HepG2 (cell line): ENCODE measurements around the gene CDC42BPG. TPM values are rescaled to one million over a fixed set of nuclear protein-coding genes. Genes with fewer than 3 reads are reported as not detected.

Experiments used
- ATAC-seq: fragments of 200-7000 bp; cut with Tn5 transposase; 3 replicates; pipeline ENCODE4 v1.9.1; 2020; ENCODE audit warnings: mild to moderate bottlenecking, moderate library complexity
- BruUV-seq: library from RNA; stranded (reverse); fragments of 400-500 nt; replicated peaks from 2 replicates; lab custom pipeline; 2021; lab: Mats Ljungman, UMichigan
- CTCF ChIA-PET: fragments of 300-600 bp; formaldehyde crosslinking; extraction: SDS; loops from one replicate; lab custom pipeline; 2021; ENCODE audit warnings: low total read pairs, inconsistent platforms, low intra/inter-chr PET ratio; lab: Yijun Ruan, JAX
- POLR2A ChIA-PET: fragments of 350-600 bp; sonication (Branson Sonifier 250); formaldehyde crosslinking; loops from one replicate; lab custom pipeline; 2020; ENCODE audit warnings: antibody characterized with exemption, inconsistent platforms; lab: Yijun Ruan, JAX
- DNase-seq: peaks from one replicate; pipeline ENCODE4 v3.0.0-alpha.2; 2015; ENCODE audit warnings: low spot score
- FAIRE-seq: peaks from 3 replicates; lab custom pipeline; 2011; peaks lifted over from hg19 to GRCh38; lab: Jason Lieb, UNC
- H2AFZ ChIP-seq: one replicate; pipeline ENCODE4 v1.6.1; 2011; ENCODE audit warnings: low read length, inconsistent platforms
- H3K27ac ChIP-seq: fragments of 300-600 bp; 3 replicates; pipeline ENCODE4 v1.8.0; 2011; ENCODE audit warnings: mixed run types, mild to moderate bottlenecking, mixed read lengths, low read length, inconsistent platforms; ENCODE audit not compliant: insufficient read depth; ENCODE audit errors: extremely low read length
- H3K27me3 ChIP-seq, 2 experiments: fragments of 200-600 bp in 1 of 2; 2 replicates in 1 of 2; 3 replicates in 1 of 2; pipeline versions ENCODE4 v1.6.0 to v1.8.0; 2011; ENCODE audit warnings: low read length in 2 of 2, mild to moderate bottlenecking in 2 of 2, moderate library complexity in 2 of 2, inconsistent platforms in 1 of 2; ENCODE audit not compliant: insufficient read depth in 2 of 2, control insufficient read depth in 1 of 2
- H3K36me3 ChIP-seq, 2 experiments: fragments of 200-600 bp in 1 of 2; replicated peaks in 1 of 2; 2 replicates in 1 of 2; 3 replicates in 1 of 2; pipeline versions ENCODE4 v1.5.1 to v1.8.0; 2011; ENCODE audit warnings: low read length in 2 of 2, inconsistent platforms in 1 of 2; ENCODE audit not compliant: insufficient read depth in 2 of 2, control insufficient read depth in 1 of 2
- H3K4me1 ChIP-seq: 2 replicates; pipeline ENCODE4 v1.5.1; 2012; ENCODE audit warnings: low read length, inconsistent platforms; ENCODE audit not compliant: insufficient read depth
- H3K4me2 ChIP-seq: 2 replicates; pipeline ENCODE4 v1.6.0; 2011; ENCODE audit warnings: low read depth, low read length, inconsistent platforms
- H3K4me3 ChIP-seq, 3 experiments: fragments of 200-600 bp in 1 of 3; sonication (generic), shearing (Covaris generic) in 1 of 3; replicated peaks in 1 of 3; 2 replicates each; pipeline ENCODE4 v1.5.1; 2011 to 2016; ENCODE audit warnings: low read length in 3 of 3, inconsistent platforms in 2 of 3, low read depth in 2 of 3, mild to moderate bottlenecking in 2 of 3, control low read depth in 1 of 3, mixed read lengths in 1 of 3; ENCODE audit not compliant: insufficient read depth in 1 of 3
- H3K79me2 ChIP-seq: one replicate; pipeline ENCODE4 v1.6.1; 2011; ENCODE audit warnings: low read length, inconsistent platforms; ENCODE audit not compliant: insufficient read depth
- H3K9ac ChIP-seq: 2 replicates; pipeline ENCODE4 v1.6.0; 2011; ENCODE audit warnings: mild to moderate bottlenecking, low read depth, low read length, inconsistent platforms; ENCODE audit not compliant: insufficient read depth
- H3K9me3 ChIP-seq: 2 replicates; pipeline ENCODE4 v1.5.1; 2012; ENCODE audit warnings: mild to moderate bottlenecking, low read length
- H4K20me1 ChIP-seq: 2 replicates; pipeline ENCODE4 v1.6.0; 2011; ENCODE audit warnings: inconsistent platforms, mild to moderate bottlenecking, low read length, moderate library complexity; ENCODE audit not compliant: insufficient read depth
- CAMTA2 ChIP-seq: sonication (generic); formaldehyde crosslinking; IDR thresholded peaks from 2 replicates; pipeline ENCODE4 v1.4.0; 2020; ENCODE audit warnings: mild to moderate bottlenecking, missing genetic modification reagents, borderline replicate concordance
- CSRNP2 ChIP-seq: sonication (generic); formaldehyde crosslinking; conservative IDR thresholded peaks from 2 replicates; pipeline ENCODE4 v1.8.0; 2022; ENCODE audit warnings: low read depth, missing genetic modification reagents
- FOSL1 ChIP-seq: sonication (generic); formaldehyde crosslinking; IDR thresholded peaks from 2 replicates; pipeline ENCODE4 v1.9.0; 2021; ENCODE audit warnings: missing genetic modification reagents, borderline replicate concordance
- HNRNPK ChIP-seq: fragments of 200-400 bp; formaldehyde crosslinking; IDR thresholded peaks from 2 replicates; pipeline ENCODE4 v1.6.1; 2018; ENCODE audit warnings: low read length, low read depth, moderate library complexity, mild to moderate bottlenecking; ENCODE audit not compliant: poor library complexity, severe bottlenecking
- HNRNPUL1 ChIP-seq: fragments of 200-400 bp; formaldehyde crosslinking; IDR thresholded peaks from 2 replicates; pipeline ENCODE4 v1.6.1; 2017; ENCODE audit warnings: low read depth, mild to moderate bottlenecking, low read length, moderate library complexity
- HOXA7 ChIP-seq: sonication (generic); formaldehyde crosslinking; IDR thresholded peaks from 2 replicates; pipeline ENCODE4 v1.8.1; 2022; ENCODE audit warnings: mild to moderate bottlenecking, missing genetic modification reagents, moderate library complexity
- KLF13 ChIP-seq: sonication (generic); formaldehyde crosslinking; IDR thresholded peaks from 2 replicates; pipeline ENCODE4 v1.4.0; 2020; ENCODE audit warnings: mild to moderate bottlenecking, missing genetic modification reagents
- KMT2B ChIP-seq: IDR thresholded peaks from 2 replicates; pipeline ENCODE4 v1.6.1; 2016; ENCODE audit warnings: missing genetic modification reagents, missing compliant biosample characterization
- MED1 ChIP-seq: sonication (generic); formaldehyde crosslinking; IDR thresholded peaks from 2 replicates; pipeline ENCODE4 v1.4.0; 2020; ENCODE audit warnings: missing genetic modification reagents
- MLXIP ChIP-seq: sonication (generic); formaldehyde crosslinking; IDR thresholded peaks from 2 replicates; pipeline ENCODE4 v1.9.0; 2021; ENCODE audit warnings: missing genetic modification reagents, borderline replicate concordance
- REXO4 ChIP-seq: sonication (generic); formaldehyde crosslinking; IDR thresholded peaks from 2 replicates; pipeline ENCODE4 v1.8.0; 2022; ENCODE audit warnings: missing genetic modification reagents, mild to moderate bottlenecking, borderline replicate concordance
- SP140L ChIP-seq: sonication (generic); formaldehyde crosslinking; IDR thresholded peaks from 2 replicates; pipeline ENCODE4 v1.4.0; 2020; ENCODE audit warnings: missing genetic modification reagents, borderline replicate concordance
- TCF12 ChIP-seq, 2 experiments: fragments of 450-650 bp in 1 of 2; sonication (generic) in 1 of 2; formaldehyde crosslinking in 1 of 2; IDR thresholded peaks; 2 replicates each; pipeline versions ENCODE4 v1.6.1 to v1.8.0; 2017 to 2022; ENCODE audit warnings: antibody characterized with exemption in 1 of 2, mild to moderate bottlenecking in 1 of 2, missing genetic modification reagents in 1 of 2, moderate library complexity in 1 of 2
- THAP7 ChIP-seq: sonication (generic); formaldehyde crosslinking; IDR thresholded peaks from 2 replicates; pipeline ENCODE4 v1.8.1; 2023; ENCODE audit warnings: mild to moderate bottlenecking, missing genetic modification reagents
- ZNF841 ChIP-seq: sonication (generic); formaldehyde crosslinking; IDR thresholded peaks from 2 replicates; pipeline ENCODE4 v1.8.1; 2023; ENCODE audit warnings: missing genetic modification reagents, borderline replicate concordance
- ZNF883 ChIP-seq: sonication (generic); formaldehyde crosslinking; IDR thresholded peaks from 2 replicates; pipeline ENCODE4 v1.5.1; 2020; ENCODE audit warnings: mild to moderate bottlenecking, missing genetic modification reagents; ENCODE audit errors: not compliant biosample characterization
- ZSCAN31 ChIP-seq: sonication (generic); formaldehyde crosslinking; IDR thresholded peaks from 2 replicates; pipeline ENCODE4 v1.5.0; 2020; ENCODE audit warnings: low read depth, mild to moderate bottlenecking, missing genetic modification reagents
- WGBS: methylation state at CpG from one replicate; pipeline ENCODE4 v1.1.6; 2017; ENCODE audit warnings: low lambda C conversion rate; 5-methylcytosine and 5-hydroxymethylcytosine counted together
- in situ Hi-C: cut with HindIII; loops from 2 replicates; pipeline ENCODE4 v1.10.0; 2017; ENCODE audit warnings: low pct_unique_long_range_greater_than_20kb; ENCODE audit not compliant: extremely low pct_ligation_motif_present
- intact Hi-C: fragments of 100-400 bp; cut with micrococcal nuclease; formaldehyde crosslinking; loops from one replicate; pipeline ENCODE4 v1.10.0; 2022; ENCODE audit not compliant: unreplicated experiment
- polyA plus RNA-seq, 8 experiments: library from polyadenylated mRNA; depleted of rRNA in 3 of 8; stranded (reverse) in 7 of 8; unstranded in 1 of 8; fragments of >200 nt; fragmentation: Illumina TruSeq in 4 of 8; extraction: Trizol in 4 of 8; gene quantifications; 2 replicates each; pipeline versions ENCODE4 v1.2.1 to v1.2.3, GENCODE V29; 2011 to 2016; ENCODE audit warnings: low read depth in 4 of 8, missing spikeins in 1 of 8, mixed read lengths in 1 of 8; ENCODE audit not compliant: insufficient read depth in 1 of 8
- total RNA-seq, 5 experiments: library from RNA; depleted of rRNA; stranded (reverse); fragments of >200 nt; fragmentation: Illumina TruSeq; extraction: Trizol; gene quantifications; 2 replicates each; pipeline ENCODE4 v1.2.3, GENCODE V29; 2016; ENCODE audit warnings: low read depth in 1 of 5

CDC42BPG gene
- total and polyA plus RNA-seq, 2 of the 13 experiments (the other 11 are each of a cell fraction or from before 2014, with no cell fraction given) = 0.55 to 1.4 TPM

GRCh38 chr11:64857485-64857884 is 13.0 kb upstream of the CDC42BPG start:
- in situ Hi-C loops = no loop called here
- H3K9ac ChIP-seq = no peak overlapping the region
- H4K20me1 ChIP-seq = no peaks in the 10 kb centered on the region
- H3K4me3 ChIP-seq = no peak overlapping the region
- CTCF ChIA-PET = no interaction called here
- intact Hi-C loops = no loop called here
- peaks cover 13 to 30% of the 10 kb centered on the region in 2 experiments; a peak in 4 of 5 replicates for H3K36me3 ChIP-seq
- H3K27me3 ChIP-seq = no peaks in the 10 kb centered on the region
- POLR2A ChIA-PET = interaction anchor here (1.5 kb wide), 1 partner anchor 25 kb away, joined by 3 read pairs; no protein-coding TSS in a partner anchor
- H2AFZ ChIP-seq = no peak overlapping the region
- no peaks in the 10 kb centered on the region for H3K9me3 ChIP-seq
- no peak for ATAC-seq
- H3K79me2 ChIP-seq = no peaks in the 10 kb centered on the region
- TF ChIP-seq REXO4 (CRISPR knock-in tag) (no peak), HNRNPUL1 (no peak), FOSL1 (CRISPR knock-in tag) (no peak), THAP7 (no peak), CSRNP2 (CRISPR knock-in tag) (no peak), ZSCAN31 (CRISPR knock-in tag) (no peak), KMT2B (CRISPR knock-in tag) (no peak), MLXIP (CRISPR knock-in tag) (no peak), HOXA7 (CRISPR knock-in tag) (no peak), SP140L (no peak), KLF13 (no peak), CAMTA2 (CRISPR knock-in tag) (no peak), ZNF841 (no peak), MED1 (CRISPR knock-in tag) (no peak), ZNF883 (no peak), HNRNPK (no peak), TCF12 (IDR thresholded peaks at IDR 0.05) (no peak), TCF12 (CRISPR knock-in tag; IDR thresholded peaks at IDR 0.05) (no peak)
- H3K4me1 ChIP-seq = peaks cover 43% of the 10 kb centered on the region
- BruUV-seq = no TSS peak
- H3K27ac ChIP-seq = no peak overlapping the region
- FAIRE-seq = no peak
- DNase-seq = no peak
- H3K4me2 ChIP-seq = no peak overlapping the region
- WGBS = 99% methylated on average over 4 of the region's 6 CpGs
